ENCODE results near the gene BRSK2. TPM values are rescaled to one million over a fixed set of nuclear protein-coding genes. Genes with fewer than 3 reads are reported as not detected.

Gene BRSK2
- polyA plus RNA-seq, 1 of the 3 experiments (the other 2 are of a cell fraction) = 0.64 TPM

DNA sequence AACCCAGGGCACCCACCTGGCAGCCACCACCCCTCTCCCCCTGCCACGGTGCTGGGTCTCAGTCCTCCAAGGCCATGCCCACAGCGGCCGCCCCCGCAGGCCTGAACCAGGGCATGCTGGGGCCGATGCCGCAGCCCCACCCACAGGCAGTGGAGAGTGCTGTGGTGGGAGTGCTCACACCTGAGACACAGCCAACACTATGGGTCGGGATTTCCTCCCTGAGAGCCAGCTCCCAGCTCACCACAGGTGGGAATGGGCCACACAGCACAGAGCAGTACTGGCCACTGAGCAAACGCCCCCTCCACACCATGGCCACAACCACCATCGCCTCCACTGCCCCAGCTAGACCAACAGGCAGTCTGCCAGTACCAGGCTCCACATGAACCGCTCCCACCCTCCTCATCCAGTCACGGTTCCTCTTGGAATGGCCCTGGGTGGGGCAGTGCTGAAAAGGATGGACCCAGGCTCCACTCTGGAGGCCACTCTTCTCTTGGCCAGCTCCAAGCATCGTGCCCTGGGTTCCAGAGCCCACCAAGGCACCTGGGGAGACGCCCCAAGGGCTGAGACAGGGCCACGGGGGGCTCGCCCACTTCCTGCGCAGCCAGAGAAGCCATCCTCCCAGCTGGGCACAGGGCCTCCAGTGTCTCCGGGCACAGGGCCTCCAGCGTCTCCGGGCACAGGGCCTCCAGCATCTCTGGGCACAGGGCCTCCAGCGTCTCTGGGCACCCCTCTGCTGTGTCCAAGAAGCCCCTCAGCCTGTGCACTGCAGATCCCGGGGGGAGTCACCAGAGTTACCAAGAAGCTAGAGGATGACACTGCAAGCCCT is 82.7 kb downstream of the BRSK2 start:
- WGBS (ENCODE audit: low lambda C conversion rate) = 95% methylated on average over 4 of the region's 21 CpGs
- Histone ChIP-seq H3K4me2 (no peak overlapping the region), H3F3A (replicated peaks; ENCODE audit: insufficient read depth) (no peaks in the 10 kb centered on the region), H4K20me1 (ENCODE audit: insufficient read depth) (no peaks in the 10 kb centered on the region), H3K4me1 (ENCODE audit: control insufficient read depth in 1 of 2, insufficient read depth in 2 of 2, low read depth in 1 of 2, low read length in 1 of 2) (no peaks in the 10 kb centered on the region; a peak in 1 of 4 replicates), H3K27ac (ENCODE audit: low read depth in 2 of 2, low read length in 1 of 2) (no peak overlapping the region), H2AFZ (ENCODE audit: low read depth) (no peak overlapping the region), H3K9me3 (no peaks in the 10 kb centered on the region), H3K79me2 (ENCODE audit: insufficient read depth) (no peaks in the 10 kb centered on the region), H3K9me2 (no peaks in the 10 kb centered on the region), H3K9ac (no peak overlapping the region), H3K36me3 (replicated peaks in 1 of 2; ENCODE audit: control insufficient read depth in 1 of 2, insufficient read depth in 2 of 2, low read length in 1 of 2) (peaks cover 9 to 51% of the 10 kb centered on the region in 2 experiments), H3K4me3 (ENCODE audit: low read depth in 2 of 2, low read length in 1 of 2) (no peak overlapping the region), H3K27me3 (ENCODE audit: insufficient read depth) (no peaks in the 10 kb centered on the region)
- ChIA-PET POLR2A (no interaction called here), CTCF (no interaction called here)
- no peak for TF ChIP-seq TAF1 (IDR thresholded peaks at IDR 0.05; ENCODE audit: borderline replicate concordance, low read depth, low read length)
- no peak for DNase-seq

- H3F3A ChIP-seq (replicated peaks; ENCODE audit: insufficient read depth) = no peaks in the 10 kb centered on the region
- no peak overlapping the region for H3K4me3 ChIP-seq (ENCODE audit: low read depth in 2 of 2, low read length in 1 of 2)
- WGBS (ENCODE audit: low lambda C conversion rate) = 96% methylated on average over 7 of the region's 12 CpGs
- H3K4me1 ChIP-seq (ENCODE audit: control insufficient read depth in 1 of 2, insufficient read depth in 2 of 2, low read depth in 1 of 2, low read length in 1 of 2) = no peaks in the 10 kb centered on the region; a peak in 1 of 4 replicates
- no peaks in the 10 kb centered on the region for H3K9me2 ChIP-seq
- CTCF ChIA-PET = no interaction called here
- no peaks in the 10 kb centered on the region for H3K27me3 ChIP-seq (ENCODE audit: insufficient read depth)
- no peak overlapping the region for H3K27ac ChIP-seq (ENCODE audit: low read depth in 2 of 2, low read length in 1 of 2)
- DNase-seq = no peak
- peaks cover 9 to 56% of the 10 kb centered on the region in 2 experiments for H3K36me3 ChIP-seq (replicated peaks in 1 of 2; ENCODE audit: control insufficient read depth in 1 of 2, insufficient read depth in 2 of 2, low read length in 1 of 2)
- no peak overlapping the region for H3K4me2 ChIP-seq
- POLR2A ChIA-PET = no interaction called here
- no peak overlapping the region for H3K9ac ChIP-seq
- no peak overlapping the region for H2AFZ ChIP-seq (ENCODE audit: low read depth)
- no peak for TF ChIP-seq MEF2A (IDR thresholded peaks at IDR 0.05; ENCODE audit: borderline replicate concordance, low read depth)
- no peak for TF ChIP-seq FOXM1 (IDR thresholded peaks at IDR 0.05; ENCODE audit: low read depth)
- no peak for TF ChIP-seq JUND (IDR thresholded peaks at IDR 0.05)
- no peak for TF ChIP-seq TCF12 (IDR thresholded peaks at IDR 0.05)
- no peak for TF ChIP-seq RXRA (IDR thresholded peaks at IDR 0.05; ENCODE audit: borderline replicate concordance, low read depth)
- no peak for TF ChIP-seq USF2 (IDR thresholded peaks at IDR 0.05; ENCODE audit: borderline replicate concordance, low read depth, low read length)
- no peak for TF ChIP-seq PBX3 (IDR thresholded peaks at IDR 0.05)
- TF ChIP-seq NFIC (IDR thresholded peaks at IDR 0.05; ENCODE audit: borderline replicate concordance) = no peak
- TF ChIP-seq FOXJ3 (CRISPR knock-in tag; IDR thresholded peaks at IDR 0.05) = no peak
- TF ChIP-seq NRF1 (IDR thresholded peaks at IDR 0.05; ENCODE audit: low read depth, low read length) = no peak
- no peak for TF ChIP-seq EP300 (IDR thresholded peaks at IDR 0.05; ENCODE audit: borderline replicate concordance in 1 of 2, low read depth in 1 of 2, low read length in 1 of 2)
- H3K9me3 ChIP-seq = no peaks in the 10 kb centered on the region
- H4K20me1 ChIP-seq (ENCODE audit: insufficient read depth) = no peaks in the 10 kb centered on the region
- H3K79me2 ChIP-seq (ENCODE audit: insufficient read depth) = no peaks in the 10 kb centered on the region
Measured at GRCh38 chr11:1473011-1473628, 83.4 kb downstream of the BRSK2 start.
